ENCODE measurements around the gene ACADSB.

DNA sequence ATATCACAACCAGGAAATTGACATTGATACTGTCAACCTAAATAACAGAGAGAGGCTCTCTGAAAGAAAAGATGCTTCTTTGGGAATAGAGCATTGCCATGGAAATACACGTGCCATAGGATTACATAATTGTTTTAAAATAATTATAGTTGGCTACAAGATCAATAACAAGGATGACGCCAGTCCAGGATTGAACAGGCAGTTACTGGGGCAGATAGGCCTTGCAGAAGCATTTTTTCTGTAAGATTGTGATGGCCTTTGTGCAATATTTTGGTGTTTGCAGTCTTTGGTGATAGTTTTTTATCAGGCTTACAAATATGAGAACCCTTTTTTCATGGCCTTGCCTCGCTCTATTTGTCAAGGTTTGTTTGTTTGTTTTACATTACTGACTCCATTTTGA lies 10.5 kb downstream of the ACADSB start:
- TF ChIP-seq SUPT20H (IDR thresholded peaks at IDR 0.05; ENCODE audit: borderline replicate concordance, control insufficient read depth, low read depth, low read length) (no peak), POLR2AphosphoS5 (IDR thresholded peaks at IDR 0.05; ENCODE audit: low read length) (no peak)
- TF ChIP-seq, protein P1, sequence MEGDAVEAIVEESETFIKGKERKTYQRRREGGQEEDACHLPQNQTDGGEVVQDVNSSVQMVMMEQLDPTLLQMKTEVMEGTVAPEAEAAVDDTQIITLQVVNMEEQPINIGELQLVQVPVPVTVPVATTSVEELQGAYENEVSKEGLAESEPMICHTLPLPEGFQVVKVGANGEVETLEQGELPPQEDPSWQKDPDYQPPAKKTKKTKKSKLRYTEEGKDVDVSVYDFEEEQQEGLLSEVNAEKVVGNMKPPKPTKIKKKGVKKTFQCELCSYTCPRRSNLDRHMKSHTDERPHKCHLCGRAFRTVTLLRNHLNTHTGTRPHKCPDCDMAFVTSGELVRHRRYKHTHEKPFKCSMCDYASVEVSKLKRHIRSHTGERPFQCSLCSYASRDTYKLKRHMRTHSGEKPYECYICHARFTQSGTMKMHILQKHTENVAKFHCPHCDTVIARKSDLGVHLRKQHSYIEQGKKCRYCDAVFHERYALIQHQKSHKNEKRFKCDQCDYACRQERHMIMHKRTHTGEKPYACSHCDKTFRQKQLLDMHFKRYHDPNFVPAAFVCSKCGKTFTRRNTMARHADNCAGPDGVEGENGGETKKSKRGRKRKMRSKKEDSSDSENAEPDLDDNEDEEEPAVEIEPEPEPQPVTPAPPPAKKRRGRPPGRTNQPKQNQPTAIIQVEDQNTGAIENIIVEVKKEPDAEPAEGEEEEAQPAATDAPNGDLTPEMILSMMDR (IDR thresholded peaks at IDR 0.05 in 2 of 3, conservative IDR thresholded peaks at IDR 0.05 in 1 of 3; ENCODE audit: control insufficient read depth in 2 of 3, extremely low read depth in 1 of 3, insufficient read depth in 1 of 3, low read depth in 3 of 3, low read length in 3 of 3): no peak
- TF ChIP-seq, protein P2, sequence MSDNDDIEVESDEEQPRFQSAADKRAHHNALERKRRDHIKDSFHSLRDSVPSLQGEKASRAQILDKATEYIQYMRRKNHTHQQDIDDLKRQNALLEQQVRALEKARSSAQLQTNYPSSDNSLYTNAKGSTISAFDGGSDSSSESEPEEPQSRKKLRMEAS (IDR thresholded peaks at IDR 0.05; ENCODE audit: low read depth, low read length): no peak
- TF ChIP-seq, protein P3, sequence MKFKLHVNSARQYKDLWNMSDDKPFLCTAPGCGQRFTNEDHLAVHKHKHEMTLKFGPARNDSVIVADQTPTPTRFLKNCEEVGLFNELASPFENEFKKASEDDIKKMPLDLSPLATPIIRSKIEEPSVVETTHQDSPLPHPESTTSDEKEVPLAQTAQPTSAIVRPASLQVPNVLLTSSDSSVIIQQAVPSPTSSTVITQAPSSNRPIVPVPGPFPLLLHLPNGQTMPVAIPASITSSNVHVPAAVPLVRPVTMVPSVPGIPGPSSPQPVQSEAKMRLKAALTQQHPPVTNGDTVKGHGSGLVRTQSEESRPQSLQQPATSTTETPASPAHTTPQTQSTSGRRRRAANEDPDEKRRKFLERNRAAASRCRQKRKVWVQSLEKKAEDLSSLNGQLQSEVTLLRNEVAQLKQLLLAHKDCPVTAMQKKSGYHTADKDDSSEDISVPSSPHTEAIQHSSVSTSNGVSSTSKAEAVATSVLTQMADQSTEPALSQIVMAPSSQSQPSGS (IDR thresholded peaks at IDR 0.05; ENCODE audit: low read length): no peak
